GM19455 (cell line): Measurements from ENCODE around the gene IRF2BP2.
"Not testable (repeated sequence)": the region's sequence is repeated elsewhere in the genome, so short reads cannot be mapped to it uniquely, and the experiment has no call there.

ENCODE experiments used
- ATAC-seq: cut with Tn5 transposase; IDR thresholded peaks from one replicate; pipeline ENCODE4 v1.9.1; 2021; ENCODE audit not compliant: unreplicated experiment

Gene IRF2BP2

DNA sequence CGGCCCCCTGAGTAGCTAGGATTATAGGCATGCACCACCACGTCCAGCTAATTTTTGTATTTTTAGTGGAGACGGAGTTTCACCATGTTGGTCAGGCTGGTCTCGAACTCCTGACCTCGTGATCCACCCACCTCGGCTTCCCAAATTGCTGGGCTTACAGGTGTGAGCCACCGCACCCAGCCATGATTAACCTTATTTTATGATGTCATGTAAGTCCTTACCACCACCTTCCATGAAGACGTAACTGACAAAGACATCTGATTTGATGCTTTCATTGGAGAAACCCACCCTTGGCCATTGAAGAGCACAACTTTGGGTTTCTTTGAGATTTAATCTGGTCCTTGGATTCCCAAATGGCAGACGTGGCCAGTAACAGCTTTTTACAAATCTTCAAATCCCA, 24.9 kb upstream of the IRF2BP2 start:
- not testable (repeated sequence) for ATAC-seq

DNA sequence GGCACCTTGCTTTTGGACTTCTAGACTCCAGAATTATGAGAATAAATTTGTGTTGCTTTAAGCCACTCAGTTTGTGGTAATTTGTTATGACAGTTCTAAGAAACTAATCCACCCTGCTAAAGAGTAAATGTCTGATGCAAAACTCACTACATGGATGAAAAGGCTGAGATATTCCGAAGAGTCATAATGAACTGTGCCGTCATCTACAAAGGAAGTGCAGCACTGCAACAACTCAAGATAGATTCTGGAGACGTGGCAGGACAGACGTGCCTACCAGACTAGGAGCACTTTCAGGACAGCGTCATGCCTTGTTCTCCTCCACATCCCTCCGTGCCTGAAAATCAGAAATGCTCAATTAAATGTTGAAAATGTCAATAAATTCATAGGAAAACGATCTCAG, 24.4 kb upstream of the IRF2BP2 start:
- no peak for ATAC-seq

DNA sequence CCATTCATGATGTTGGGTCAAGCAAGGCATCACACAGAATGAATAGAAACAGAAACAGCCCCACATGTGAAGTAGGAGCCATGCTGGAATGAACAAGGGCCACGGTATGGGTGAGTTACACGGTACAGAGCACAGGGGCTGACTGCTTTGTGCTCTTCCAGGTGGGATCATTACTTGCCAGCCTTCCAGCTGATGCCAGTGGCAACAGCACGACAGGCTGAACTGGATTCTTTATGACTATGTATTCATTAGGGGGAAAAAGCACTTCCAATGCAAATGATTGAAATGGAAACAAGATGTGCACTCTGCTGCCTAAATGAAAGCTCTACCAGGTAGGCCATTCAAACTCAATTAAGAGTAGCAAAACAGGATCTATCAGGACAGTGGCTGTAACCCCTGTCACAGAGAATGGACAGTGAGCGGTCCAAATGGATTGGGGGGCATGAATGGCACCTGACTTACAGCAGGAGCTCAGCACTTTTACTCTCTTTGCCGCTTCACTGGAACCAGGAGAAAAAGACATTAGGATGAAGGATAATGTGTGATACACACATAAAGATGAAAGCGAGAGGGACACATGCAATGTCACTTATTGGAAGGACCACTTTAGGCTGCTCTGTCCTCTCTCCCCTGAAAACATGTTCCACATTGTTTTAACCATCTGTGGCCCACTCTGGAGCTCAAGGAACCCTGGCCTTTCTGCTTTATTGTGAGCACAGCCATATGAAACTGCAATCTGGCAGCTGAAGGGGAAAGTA, 23.4 kb upstream of the IRF2BP2 start:
- no peak for ATAC-seq

DNA sequence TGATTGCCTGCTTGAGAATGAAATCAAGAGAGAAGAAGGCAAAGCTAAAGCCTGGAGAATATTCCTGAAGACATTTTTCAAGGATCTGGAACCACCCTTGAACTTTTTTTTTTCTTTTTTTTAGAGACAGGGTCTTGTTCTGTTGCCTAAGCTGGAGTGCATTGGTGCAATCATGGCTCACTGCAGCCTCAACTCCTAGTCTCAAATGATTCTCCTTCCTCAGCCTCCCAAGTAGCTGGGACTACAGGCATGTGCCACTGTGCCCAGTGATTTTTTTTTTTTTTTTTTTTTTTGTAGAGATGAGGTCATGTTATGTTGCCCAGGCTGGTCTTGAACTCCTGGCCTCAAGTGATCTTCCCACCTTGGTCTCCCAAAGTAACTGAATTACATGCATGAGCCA, 22.2 kb upstream of the IRF2BP2 start:
- no peak for ATAC-seq

DNA sequence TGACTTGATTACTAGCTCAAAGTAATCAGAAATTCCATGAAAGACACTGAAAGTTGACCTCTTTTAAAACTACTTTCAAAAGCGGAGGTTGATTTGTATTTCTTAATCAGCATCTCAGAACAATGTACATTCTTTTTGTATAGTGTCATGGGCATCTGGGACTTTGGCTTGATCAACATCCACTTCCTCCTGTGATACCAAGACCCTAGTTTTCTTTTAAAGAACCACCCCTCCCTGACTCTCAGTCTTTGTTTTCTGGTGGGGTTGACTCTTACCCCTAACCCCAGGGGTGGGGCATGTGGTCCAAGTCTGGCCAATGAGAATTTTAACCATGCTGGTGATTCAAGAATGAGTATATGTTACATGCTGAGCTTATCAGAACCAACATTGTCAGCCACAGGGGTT, 21.7 kb upstream of the IRF2BP2 start:
- no peak for ATAC-seq

DNA sequence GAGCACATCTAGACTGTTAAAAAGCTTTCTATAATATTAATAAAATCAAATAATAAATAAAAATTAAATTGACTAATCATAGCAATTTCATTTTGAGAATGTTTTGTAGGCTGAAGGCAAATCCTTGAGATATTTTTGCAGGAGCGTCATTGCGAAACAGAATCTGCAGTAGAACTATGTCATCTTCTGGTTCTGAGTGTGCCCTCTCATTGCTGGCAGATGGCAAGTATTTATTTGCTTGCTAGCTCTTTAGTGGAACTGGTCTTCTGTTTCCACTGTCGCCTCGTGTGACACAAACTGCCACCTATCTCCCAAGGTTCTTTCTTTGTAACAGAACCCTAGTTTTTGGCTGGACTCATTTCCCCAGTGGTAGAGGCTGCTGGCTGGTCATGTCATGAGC, 19.0 kb upstream of the IRF2BP2 start:
- no peak for ATAC-seq

DNA sequence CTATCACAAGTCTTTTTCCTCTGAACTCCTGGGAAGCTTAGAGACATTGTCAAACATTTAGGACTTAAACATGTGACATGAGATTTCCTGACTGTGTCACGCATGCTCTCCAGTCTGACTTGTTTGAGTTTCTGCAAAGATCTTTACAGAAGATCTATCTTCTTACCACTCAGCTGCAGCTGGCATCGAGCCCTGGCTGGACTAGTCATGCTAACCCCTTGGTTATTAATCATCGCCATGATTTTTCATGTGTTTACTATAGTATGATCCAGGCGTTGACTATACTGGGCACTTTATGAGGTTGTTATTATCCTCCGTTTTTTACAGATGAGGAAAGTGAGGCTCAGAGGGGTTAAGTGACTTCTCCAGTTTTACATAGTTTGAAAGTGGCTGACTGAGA, 18.1 kb upstream of the IRF2BP2 start:
- no peak for ATAC-seq

DNA sequence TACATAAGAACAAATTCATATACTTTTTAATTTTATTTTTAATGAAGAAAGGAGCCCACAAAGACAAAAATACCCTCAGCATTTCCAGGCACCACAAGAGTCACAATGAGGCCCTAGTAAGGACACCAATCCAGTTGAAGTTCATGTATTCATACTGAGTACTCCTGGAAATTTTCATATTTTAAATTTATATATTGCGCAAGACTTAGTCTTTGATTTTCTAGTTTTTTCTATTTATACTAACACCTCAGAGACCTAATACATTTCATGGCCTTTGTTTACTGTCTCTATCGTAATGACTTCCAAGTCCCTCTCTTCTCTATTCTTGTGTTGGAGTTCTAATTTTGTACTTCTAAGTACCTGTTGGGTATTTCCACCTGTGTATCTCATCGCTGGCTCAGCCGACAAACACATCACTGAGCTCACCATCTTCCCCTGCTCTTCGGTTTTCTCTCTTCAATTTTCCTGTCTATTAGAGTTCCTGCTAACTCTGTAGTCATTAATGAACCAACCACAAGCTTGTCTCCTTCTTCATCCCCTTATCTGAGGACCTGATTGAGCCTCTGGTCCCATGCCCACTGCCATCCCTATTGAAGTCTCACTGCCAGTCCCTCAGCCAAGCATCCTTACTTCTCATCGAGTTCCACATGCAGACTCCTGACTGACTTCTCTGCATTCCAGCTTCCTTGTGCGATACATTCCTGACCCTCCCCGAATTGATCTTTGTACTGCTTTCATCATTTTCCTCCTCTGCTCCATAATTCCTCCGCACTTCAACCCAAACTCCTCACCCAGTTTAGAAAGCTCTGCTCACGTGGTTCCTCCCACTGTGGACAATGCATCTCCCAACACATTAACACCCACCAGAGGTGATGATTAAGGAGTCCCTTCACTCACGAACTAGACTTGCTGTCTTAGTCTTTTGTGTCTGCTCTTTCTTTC, 17.3 kb upstream of the IRF2BP2 start:
- ATAC-seq, result no peak

DNA sequence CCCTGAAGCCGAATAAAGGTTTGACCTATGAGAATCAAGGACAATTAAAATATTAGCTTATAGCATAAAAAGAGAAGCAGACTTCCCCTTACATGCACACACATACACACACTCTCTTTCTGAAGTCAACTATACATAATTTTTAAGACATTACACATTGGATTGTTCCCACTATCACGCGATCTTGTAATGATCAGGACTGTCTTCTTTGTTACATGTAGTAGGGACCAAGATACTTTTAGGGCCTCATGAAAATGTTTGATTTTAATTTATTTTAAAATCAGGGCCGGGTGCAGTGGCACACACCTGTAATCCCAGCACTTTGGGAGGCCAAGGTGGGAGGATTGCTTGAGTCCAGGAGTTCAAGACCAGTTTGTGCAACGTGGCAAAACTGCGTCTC, 16.4 kb upstream of the IRF2BP2 start:
- ATAC-seq, result no peak

DNA sequence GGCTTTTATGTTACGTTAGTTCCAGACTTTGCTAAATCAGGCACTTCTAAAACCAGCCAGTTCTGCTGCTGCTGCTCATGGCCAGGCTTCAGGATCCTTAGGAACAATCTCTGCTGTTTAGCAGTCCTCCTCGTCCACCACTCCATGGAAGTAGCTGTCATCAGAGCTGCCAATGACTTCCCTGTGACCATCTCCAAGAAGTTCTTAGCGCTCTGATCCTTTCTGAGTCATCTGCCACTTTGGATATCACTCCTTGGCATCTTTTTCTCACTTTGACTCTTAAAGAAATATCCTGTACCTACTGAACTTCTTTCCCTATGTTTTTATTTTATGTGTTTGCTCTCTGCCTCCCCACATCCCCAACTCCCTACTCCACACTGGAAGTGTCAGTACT, 14.7 kb upstream of the IRF2BP2 start:
- no peak for ATAC-seq

DNA sequence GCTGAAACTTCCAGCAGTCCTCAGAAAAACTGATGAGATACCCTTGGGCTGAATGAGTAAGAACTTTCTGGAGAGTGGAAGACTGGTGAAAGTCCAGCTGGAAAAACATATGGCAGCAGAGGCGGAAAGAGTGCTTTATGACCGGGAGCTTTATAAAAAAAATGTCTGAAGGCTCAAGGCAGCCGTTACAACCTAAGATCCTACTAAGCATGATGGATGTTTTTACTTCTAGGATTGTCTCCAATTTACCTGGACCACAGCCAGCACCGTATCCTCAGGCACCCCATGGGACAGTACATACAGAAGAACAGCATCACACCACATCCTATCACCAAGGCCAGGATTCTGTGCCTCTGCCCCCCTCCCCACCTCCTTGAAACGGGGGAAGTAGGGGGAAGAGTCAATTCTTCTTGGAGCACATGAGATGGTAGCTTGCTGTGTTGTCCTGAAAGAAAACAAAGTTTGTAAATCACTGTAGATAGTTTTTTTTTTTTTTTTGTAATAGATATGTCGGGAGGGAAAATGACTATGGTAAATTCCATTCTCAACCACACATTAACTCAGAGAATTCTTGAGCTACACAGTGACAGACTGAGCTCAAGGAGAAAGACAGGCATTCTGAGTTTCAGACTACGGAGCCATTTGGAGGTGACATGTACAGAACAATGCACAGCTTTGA, 11.8 kb upstream of the IRF2BP2 start:
- ATAC-seq, result no peak

DNA sequence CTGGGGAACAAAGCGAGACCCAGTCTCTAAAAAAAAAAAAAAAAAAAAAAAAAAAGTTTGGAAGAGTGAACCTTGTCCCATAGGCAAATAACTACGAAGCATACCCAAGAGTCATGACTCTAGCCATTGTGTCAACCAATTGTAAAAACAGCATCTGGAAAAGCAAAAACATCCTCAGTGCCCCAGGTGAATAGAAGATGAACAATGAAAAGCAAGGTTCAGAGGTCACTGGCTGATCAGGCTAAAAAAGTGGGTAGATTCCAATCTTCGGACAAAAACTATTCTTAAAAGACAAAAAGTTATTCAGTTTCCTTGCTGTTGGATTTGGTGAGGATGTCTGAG, 11.1 kb upstream of the IRF2BP2 start:
- ATAC-seq, result no peak

DNA sequence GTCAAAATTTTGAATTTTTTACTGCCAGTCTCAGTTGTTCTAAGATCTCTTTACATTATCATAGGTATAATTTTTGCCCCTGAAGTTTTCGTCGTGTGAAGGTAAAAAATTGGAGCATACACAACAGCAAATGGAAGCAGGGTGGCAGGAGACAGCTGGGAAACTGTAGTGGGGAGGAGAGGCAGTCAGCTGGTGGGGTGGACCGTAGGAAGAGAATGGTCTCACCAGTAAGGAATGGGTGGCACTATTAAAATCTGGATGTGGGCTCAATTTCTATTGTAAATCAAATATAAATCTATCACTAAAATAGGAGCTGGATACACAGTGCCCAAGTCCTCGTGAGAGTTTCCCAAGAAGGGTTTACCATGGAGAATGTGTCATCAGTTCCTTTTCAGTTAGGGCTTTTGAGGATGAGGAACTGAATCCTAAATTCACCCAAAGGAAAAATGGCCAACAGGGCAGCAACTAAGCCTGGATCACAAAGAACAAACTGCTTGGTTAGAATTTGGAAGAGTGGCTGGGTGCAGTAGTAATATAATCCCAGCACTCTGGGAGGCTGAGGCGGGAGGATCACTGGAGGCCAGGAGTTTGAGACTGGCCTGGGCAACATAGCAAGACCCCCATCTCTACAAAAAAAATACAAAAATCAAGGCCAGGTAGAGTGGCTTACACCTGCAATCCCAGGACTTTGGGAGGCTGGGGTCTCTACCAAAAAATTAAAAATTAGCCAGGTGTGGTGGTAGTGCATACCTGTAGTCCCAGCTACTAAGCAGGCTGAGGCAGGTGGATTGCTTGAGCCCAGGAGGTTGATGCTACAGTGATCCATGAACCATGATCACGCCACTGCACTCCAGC, 10.5 kb upstream of the IRF2BP2 start:
- ATAC-seq, result no peak

DNA sequence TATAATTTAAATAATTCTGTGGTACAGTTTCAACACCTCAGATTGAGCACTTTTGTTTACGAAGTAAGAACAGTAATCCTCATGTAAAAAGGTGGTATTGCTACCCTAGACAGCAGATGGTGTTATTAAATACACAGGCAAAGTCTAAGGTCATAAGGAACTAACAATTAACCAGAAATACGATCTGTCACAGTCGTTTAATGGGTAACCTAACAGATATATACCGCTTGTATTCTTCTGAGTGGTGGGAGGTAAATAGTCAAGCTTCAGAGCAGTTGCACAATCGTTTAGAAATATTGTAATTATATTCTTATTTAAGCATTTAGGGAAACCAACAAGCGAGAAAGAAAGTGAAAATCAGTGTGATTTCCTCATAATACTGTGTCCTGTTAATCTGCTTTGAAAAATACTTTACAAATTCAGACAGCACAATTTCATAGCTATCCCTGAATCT, 9.8 kb upstream of the IRF2BP2 start:
- ATAC-seq, result no peak

DNA sequence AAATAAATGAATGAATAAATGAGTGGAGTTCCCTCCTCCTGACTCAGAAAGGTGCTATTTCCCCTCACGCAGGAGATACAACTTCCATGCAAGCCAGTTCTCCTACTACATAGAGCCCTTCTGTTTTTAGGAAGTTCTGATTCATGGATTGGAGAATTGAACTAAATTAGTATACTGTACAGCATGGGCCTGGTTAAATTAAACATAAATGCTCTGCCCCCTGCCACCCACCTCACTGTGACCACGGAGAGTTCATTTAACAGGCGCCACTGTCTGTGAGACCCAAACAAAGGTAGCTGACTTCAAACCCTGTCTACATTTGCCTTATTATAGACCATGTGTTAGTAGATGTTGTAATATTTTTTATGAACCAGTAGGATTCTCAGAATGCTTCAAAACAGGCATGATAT, 9.1 kb upstream of the IRF2BP2 start:
- no peak for ATAC-seq

DNA sequence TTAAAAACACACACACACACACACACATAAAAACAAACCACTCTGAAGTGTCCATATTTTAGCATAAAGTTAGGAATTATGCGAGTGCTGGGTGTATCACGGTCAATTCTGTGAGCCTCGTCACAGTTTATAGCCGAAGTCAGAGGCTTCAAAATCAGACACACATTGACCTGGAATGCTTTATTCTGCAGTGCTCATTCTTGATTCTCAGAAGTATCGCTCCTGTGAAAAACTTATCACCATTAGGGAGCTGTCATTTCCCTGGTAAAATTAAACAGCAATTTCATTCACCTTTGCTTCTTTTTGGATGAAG, 8.7 kb upstream of the IRF2BP2 start:
- no peak for ATAC-seq

DNA sequence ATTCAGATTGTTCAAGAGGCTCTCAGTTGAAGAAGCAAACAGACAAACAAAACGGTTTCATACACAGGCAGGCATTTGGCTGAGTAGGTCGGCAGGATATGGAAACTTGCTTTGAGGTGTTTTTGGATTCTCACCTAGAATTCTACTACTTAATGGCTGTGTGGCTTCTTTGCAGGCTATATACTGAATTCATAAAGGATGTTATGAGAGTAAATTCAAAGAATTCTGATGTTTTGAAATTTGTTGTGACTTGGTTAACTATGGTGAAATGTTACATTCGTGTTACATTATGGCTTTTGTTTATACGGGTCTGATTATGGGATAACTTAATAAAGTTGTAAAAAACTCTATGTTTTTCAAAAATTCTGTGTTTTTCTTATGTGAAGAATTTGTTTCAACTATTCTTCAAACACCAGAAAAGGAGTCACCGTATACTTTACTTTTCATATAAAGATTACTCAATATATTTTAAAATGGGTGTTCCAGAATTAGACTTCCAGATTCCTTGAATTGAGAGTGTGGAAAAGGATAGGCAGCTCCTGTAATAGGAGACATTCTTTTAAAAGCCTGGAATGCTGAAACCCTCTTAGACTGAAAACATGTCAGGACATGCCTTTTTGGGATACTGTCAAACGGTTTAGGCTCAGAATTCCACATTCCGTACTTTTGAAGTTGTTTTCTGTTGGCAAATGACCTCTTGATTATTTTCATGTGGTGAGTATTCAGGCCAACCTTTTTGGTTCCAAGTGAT, 8.2 kb upstream of the IRF2BP2 start:
- no peak for ATAC-seq

DNA sequence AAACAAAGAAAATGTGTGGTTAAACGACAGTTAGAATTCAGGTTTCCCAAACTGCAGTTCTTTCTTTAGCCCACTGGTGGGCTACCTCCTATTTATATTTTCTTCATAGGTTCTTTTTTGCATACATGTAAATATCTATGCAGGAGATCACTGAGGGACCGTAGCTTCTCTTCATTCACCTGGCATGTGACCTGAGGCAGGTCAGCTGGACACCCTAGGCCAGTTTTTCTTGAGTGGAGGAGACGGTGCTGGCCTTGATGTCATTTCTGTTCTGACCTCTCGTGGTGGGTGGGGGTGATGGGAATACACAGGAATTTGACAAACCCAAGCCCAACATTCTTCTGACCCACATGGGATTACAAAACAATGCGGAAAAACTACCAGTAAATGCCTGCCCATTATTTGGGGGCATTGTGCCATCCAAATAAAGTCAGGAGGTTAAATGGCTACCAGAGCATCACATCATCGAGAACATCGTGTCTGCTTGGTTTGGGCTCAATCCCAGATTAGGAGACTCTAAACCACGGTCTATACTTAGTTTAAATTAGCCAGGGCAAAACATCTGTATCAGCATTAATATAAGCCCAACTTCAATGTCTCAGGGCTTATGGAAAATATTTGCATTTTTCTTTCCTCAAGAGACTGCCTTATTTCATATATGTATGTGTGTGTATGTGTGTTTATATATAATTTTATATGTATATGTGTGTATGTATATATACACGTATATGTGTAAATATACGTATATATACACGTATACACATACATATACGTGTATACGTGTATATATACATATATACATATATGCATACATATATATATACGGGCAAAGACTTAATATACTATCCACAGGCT, 7.4 kb upstream of the IRF2BP2 start:
- no peak for ATAC-seq

DNA sequence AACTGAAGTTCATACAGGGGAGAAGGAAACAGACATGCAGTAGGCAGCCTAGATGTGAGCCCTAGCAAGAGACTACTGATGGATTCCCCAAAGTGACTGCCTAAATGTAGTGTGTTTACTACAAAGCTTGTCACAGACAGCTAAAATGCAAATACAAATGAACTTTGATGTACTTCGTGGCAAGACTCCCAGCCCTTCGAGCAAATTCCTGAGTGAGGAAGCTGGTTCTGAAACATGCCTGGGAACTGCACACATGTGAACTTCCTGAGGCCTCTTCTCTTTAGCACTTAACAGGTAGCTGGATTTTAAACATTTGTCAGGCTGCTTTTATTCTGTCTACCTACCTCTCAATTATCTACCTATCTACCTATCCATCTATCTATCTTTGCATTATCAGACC, 6.7 kb upstream of the IRF2BP2 start:
- ATAC-seq, result no peak
